Right renal cortex interstitium (tissue), 3 donors: Measurements from ENCODE around the gene AQP10. TPM values are rescaled to one million over a fixed set of nuclear protein-coding genes. Genes with fewer than 3 reads are reported as not detected.

Source experiments
- polyA plus RNA-seq, 3 donors: library from polyadenylated mRNA; unstranded; fragments of 120-200 nt; gene quantifications; one replicate each; pipeline ENCODE4 v1.2.1, GENCODE V29; 2013; ENCODE audit not compliant: insufficient read length in 3 of 3

Gene AQP10
- polyA plus RNA-seq, 3 donors, result 0.07 to 0.18 TPM; not detected in 1

Other genes with a start within 250 kb of the AQP10 start
- under 1 TPM; 0.03 to 0.04 (median 0.04) TPM for gene NUP210L, start 166.0 kb upstream of the AQP10 start, polyA plus RNA-seq
- 100 to 1,000 TPM; 270 to 291 (median 275) TPM for gene TPM3, start 129.0 kb upstream of the AQP10 start, polyA plus RNA-seq
- gene CFAP141, start 114.8 kb upstream of the AQP10 start, polyA plus RNA-seq, result not detected
- 100 to 1,000 TPM; 164 to 178 (median 166) TPM for gene UBAP2L, start 100.1 kb upstream of the AQP10 start, polyA plus RNA-seq
- gene HAX1, start 48.5 kb upstream of the AQP10 start, polyA plus RNA-seq, result 10 to 100 TPM; 81.7 to 83.6 (median 82.4) TPM
- 10 to 100 TPM; 24.5 to 26.1 (median 24.6) TPM for gene ATP8B2, start 4.4 kb downstream of the AQP10 start, polyA plus RNA-seq
- 1 to 10 TPM; 6.0 to 7.1 (median 6.2) TPM for gene IL6R, start 84.2 kb downstream of the AQP10 start, polyA plus RNA-seq
- gene TDRD10, start 181.1 kb downstream of the AQP10 start, polyA plus RNA-seq, result 1 to 10 TPM in 2 of 3 donors, under 1 TPM in 1; 0.71 to 1.1 (median 1.0) TPM
- gene SHE, start 181.3 kb downstream of the AQP10 start, polyA plus RNA-seq, result 10 to 100 TPM in 2 of 3 donors, 1 to 10 TPM in 1; 9.6 to 11.2 (median 10.6) TPM
- gene UBE2Q1, start 237.6 kb downstream of the AQP10 start, polyA plus RNA-seq, result 100 to 1,000 TPM; 107 to 136 (median 124) TPM
- gene CHRNB2, start 246.7 kb downstream of the AQP10 start, polyA plus RNA-seq, result under 1 TPM; 0.47 to 0.75 (median 0.47) TPM